ENCODE data around the gene ATP11A. TPM values are rescaled to one million over a fixed set of nuclear protein-coding genes. Genes with fewer than 3 reads are reported as not detected.

The ATP11A gene
- total RNA-seq, 1 experiment from 2014 or later: 80.4 TPM

GRCh38 chr13:112815871-112816270, 126.0 kb downstream of the ATP11A start:
- Histone ChIP-seq H3K9me3 (ENCODE audit: control insufficient read depth in 1 of 2, insufficient read depth in 1 of 2, low read depth in 1 of 2, low read length in 2 of 2) (peaks cover 0 to 4% of the 10 kb centered on the region in 2 experiments; a peak in 2 of 4 replicates), H3K4me2 (ENCODE audit: low read length) (no peak overlapping the region), H4K20me1 (ENCODE audit: insufficient read depth) (no peaks in the 10 kb centered on the region), H3K4me3 (replicated peaks in 1 of 2; ENCODE audit: low read depth in 1 of 2, low read length in 2 of 2) (no peak overlapping the region), H3K36me3 (ENCODE audit: control insufficient read depth in 1 of 2, insufficient read depth in 2 of 2, low read length in 2 of 2) (peaks cover 11 to 42% of the 10 kb centered on the region in 2 experiments; a peak in 3 of 4 replicates), H3K9ac (ENCODE audit: low read length) (no peak overlapping the region), H3K27ac (ENCODE audit: low read depth, low read length) (no peak overlapping the region), H3K79me2 (ENCODE audit: insufficient read depth, low read length) (no peaks in the 10 kb centered on the region), H3K27me3 (ENCODE audit: insufficient read depth, low read length) (no peaks in the 10 kb centered on the region), H2AFZ (ENCODE audit: low read depth, low read length, poor library complexity, severe bottlenecking) (no peak overlapping the region), H3K9me2 (ENCODE audit: insufficient read depth) (no peaks in the 10 kb centered on the region), H3K4me1 (ENCODE audit: control insufficient read depth in 1 of 2, insufficient read depth in 2 of 2, low read length in 2 of 2) (no peaks in the 10 kb centered on the region)
- ATAC-seq (no peak), DNase-seq (ENCODE audit: low read depth, low spot score) (no peak)
- ChIA-PET RAD21 (ENCODE audit: low non-redundant PET in 1 of 2, low total read pairs in 2 of 2, uncharacterized antibody in 2 of 2, unreplicated experiment in 2 of 2) (no interaction called here), POLR2A (no interaction called here), CTCF (no interaction called here)
- BruUV-seq (replicated peaks): no TSS peak
- intact Hi-C loops (cut with micrococcal nuclease): no loop called here
- TF ChIP-seq TCF7L2 (IDR thresholded peaks at IDR 0.05; ENCODE audit: borderline replicate concordance, extremely low read depth, insufficient read depth, insufficient read length) (no peak), SRF (IDR thresholded peaks at IDR 0.05; ENCODE audit: low read depth) (no peak), POLR2A (IDR thresholded peaks at IDR 0.05; ENCODE audit: borderline replicate concordance, extremely low read depth, insufficient read depth, insufficient read length) (no peak), CBX3 (IDR thresholded peaks at IDR 0.05; ENCODE audit: low read depth) (no peak), CTCF (IDR thresholded peaks at IDR 0.05 in 2 of 3, conservative IDR thresholded peaks at IDR 0.05 in 1 of 3; ENCODE audit: borderline replicate concordance in 1 of 3, insufficient read depth in 1 of 3, low read depth in 2 of 3, low read length in 2 of 3) (no peak)

- ChIA-PET CTCF (no interaction called here), POLR2A (no interaction called here), RAD21 (ENCODE audit: low non-redundant PET in 1 of 2, low total read pairs in 2 of 2, uncharacterized antibody in 2 of 2, unreplicated experiment in 2 of 2) (no interaction called here)
- Histone ChIP-seq H3K4me3 (replicated peaks in 1 of 2; ENCODE audit: low read depth in 1 of 2, low read length in 2 of 2) (no peak overlapping the region), H3K27me3 (ENCODE audit: insufficient read depth, low read length) (no peaks in the 10 kb centered on the region), H3K9me3 (ENCODE audit: control insufficient read depth in 1 of 2, insufficient read depth in 1 of 2, low read depth in 1 of 2, low read length in 2 of 2) (peaks cover 0 to 4% of the 10 kb centered on the region in 2 experiments; a peak in 2 of 4 replicates), H3K4me1 (ENCODE audit: control insufficient read depth in 1 of 2, insufficient read depth in 2 of 2, low read length in 2 of 2) (no peaks in the 10 kb centered on the region), H3K36me3 (ENCODE audit: control insufficient read depth in 1 of 2, insufficient read depth in 2 of 2, low read length in 2 of 2) (peaks cover 12 to 42% of the 10 kb centered on the region in 2 experiments; a peak in 3 of 4 replicates), H4K20me1 (ENCODE audit: insufficient read depth) (no peaks in the 10 kb centered on the region), H3K79me2 (ENCODE audit: insufficient read depth, low read length) (no peaks in the 10 kb centered on the region), H3K9ac (ENCODE audit: low read length) (no peak overlapping the region), H3K4me2 (ENCODE audit: low read length) (no peak overlapping the region), H3K27ac (ENCODE audit: low read depth, low read length) (no peak overlapping the region), H3K9me2 (ENCODE audit: insufficient read depth) (no peaks in the 10 kb centered on the region), H2AFZ (ENCODE audit: low read depth, low read length, poor library complexity, severe bottlenecking) (no peak overlapping the region)
- no TSS peak for BruUV-seq (replicated peaks)
- no peak for TF ChIP-seq EGR1 (IDR thresholded peaks at IDR 0.05; ENCODE audit: low read depth)
- TF ChIP-seq EZH2phosphoT487 (IDR thresholded peaks at IDR 0.05; ENCODE audit: borderline replicate concordance): no peak
- no peak for TF ChIP-seq ZBTB33 (IDR thresholded peaks at IDR 0.05; ENCODE audit: extremely low read depth, insufficient replicate concordance, low read length)
- TF ChIP-seq SRF (IDR thresholded peaks at IDR 0.05; ENCODE audit: low read depth): no peak
- no peak for TF ChIP-seq CTCF (IDR thresholded peaks at IDR 0.05 in 2 of 3, conservative IDR thresholded peaks at IDR 0.05 in 1 of 3; ENCODE audit: borderline replicate concordance in 1 of 3, insufficient read depth in 1 of 3, low read depth in 2 of 3, low read length in 2 of 3)
- no peak for TF ChIP-seq POLR2AphosphoS5 (IDR thresholded peaks at IDR 0.05; ENCODE audit: low read depth, low read length)
- TF ChIP-seq ELF1 (IDR thresholded peaks at IDR 0.05; ENCODE audit: borderline replicate concordance, low read depth): no peak
- TF ChIP-seq ZFX (IDR thresholded peaks at IDR 0.05): no peak
- no peak for TF ChIP-seq JUND (IDR thresholded peaks at IDR 0.05)
- TF ChIP-seq YY1 (IDR thresholded peaks at IDR 0.05; ENCODE audit: extremely low read depth, insufficient replicate concordance, low read depth, low read length): no peak
- no peak for DNase-seq (ENCODE audit: low read depth, low spot score)
- intact Hi-C loops (cut with micrococcal nuclease): no loop called here
- no peak for ATAC-seq
These were observed 128.3 kb downstream of the ATP11A start for GRCh38 chr13:112818040-112818697.

Data from HCT116 (cell line).